ACC112 (cell line): ENCODE measurements around the gene SCGB1A1.

Source experiments
- H2AFZ ChIP-seq: fragments of 200-600 bp; sonication (generic); one replicate; pipeline ENCODE4 v1.6.0; 2017; ENCODE audit warnings: antibody characterized with exemption, low read length; ENCODE audit not compliant: unreplicated experiment
- H3K27ac ChIP-seq: fragments of 200-600 bp; sonication (generic); 2 replicates; pipeline ENCODE4 v1.5.1; 2014; ENCODE audit warnings: low read depth, mild to moderate bottlenecking, antibody characterized with exemption, low read length, moderate library complexity
- H3K27me3 ChIP-seq: fragments of 200-600 bp; sonication (generic); 2 replicates; pipeline ENCODE4 v1.6.1; 2014; ENCODE audit warnings: mild to moderate bottlenecking, antibody characterized with exemption, low read length, moderate library complexity, mixed read lengths; ENCODE audit not compliant: insufficient read depth
- H3K36me3 ChIP-seq: fragments of 200-600 bp; sonication (generic); 2 replicates; pipeline ENCODE4 v1.6.1; 2016; ENCODE audit warnings: mild to moderate bottlenecking, antibody characterized with exemption, low read length, moderate library complexity, mixed read lengths; ENCODE audit not compliant: insufficient read depth
- H3K4me1 ChIP-seq: fragments of 200-600 bp; sonication (generic); one replicate; pipeline ENCODE4 v1.6.1; 2016; ENCODE audit warnings: low read length, mixed read lengths; ENCODE audit not compliant: insufficient read depth, unreplicated experiment, control insufficient read depth
- H3K4me3 ChIP-seq: fragments of 200-600 bp; sonication (generic); 2 replicates; pipeline ENCODE4 v1.5.1; 2014; ENCODE audit warnings: mild to moderate bottlenecking, low read depth, low read length
- H3K79me2 ChIP-seq: fragments of 200-600 bp; sonication (generic); one replicate; pipeline ENCODE4 v1.6.0; 2016; ENCODE audit warnings: low read length; ENCODE audit not compliant: control insufficient read depth, unreplicated experiment, insufficient read depth

Gene SCGB1A1

DNA sequence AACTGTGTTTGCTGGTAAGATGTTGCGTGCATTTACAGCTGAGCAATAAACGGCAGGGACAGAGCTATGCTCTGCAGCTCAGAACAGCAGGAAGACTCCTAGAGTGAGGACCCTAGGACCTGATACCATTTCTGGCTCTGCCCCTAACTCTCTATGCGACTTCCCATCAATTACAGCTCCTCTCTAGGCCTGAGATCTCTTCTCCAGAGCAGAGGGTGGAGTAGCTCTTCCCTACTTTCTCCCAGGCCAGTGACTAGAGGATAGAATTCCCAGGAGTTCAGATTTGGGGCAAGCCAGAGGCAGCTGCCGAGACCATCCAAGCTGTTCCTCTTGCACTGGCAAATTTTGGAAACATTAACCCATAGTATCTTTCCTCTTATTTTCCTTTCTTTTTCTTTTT is 12.8 kb upstream of the SCGB1A1 start:
- Histone ChIP-seq H3K4me1 (peaks cover under 1% of the 10 kb centered on the region), H3K36me3 (no peaks in the 10 kb centered on the region), H3K4me3 (no peak overlapping the region), H3K79me2 (no peaks in the 10 kb centered on the region), H3K27ac (no peak overlapping the region), H2AFZ (no peak overlapping the region), H3K27me3 (no peaks in the 10 kb centered on the region)

DNA sequence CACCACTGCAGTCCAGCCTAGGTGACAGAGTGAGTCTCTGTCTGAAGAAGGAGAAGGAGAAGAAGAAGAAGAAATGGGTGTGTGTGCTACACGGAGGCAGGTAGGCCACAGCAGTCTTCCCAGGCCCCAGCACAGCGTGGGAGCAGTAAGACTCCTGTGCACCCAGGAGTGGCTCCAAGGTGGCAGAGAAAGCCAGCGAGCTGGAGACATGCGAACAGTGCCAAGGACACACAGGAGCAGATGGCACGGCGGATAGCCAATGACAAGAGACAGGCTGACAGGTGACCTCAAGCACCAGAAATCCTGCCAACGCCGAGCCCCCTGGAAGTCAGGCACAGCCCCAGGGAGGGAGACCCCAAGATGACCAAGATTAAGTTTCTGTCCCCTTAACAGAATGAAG is 9.0 kb upstream of the SCGB1A1 start:
- H3K4me3 ChIP-seq = no peak overlapping the region
- no peaks in the 10 kb centered on the region for H3K27me3 ChIP-seq
- H2AFZ ChIP-seq = no peak overlapping the region
- H3K79me2 ChIP-seq = no peaks in the 10 kb centered on the region
- H3K36me3 ChIP-seq = no peaks in the 10 kb centered on the region
- no peaks in the 10 kb centered on the region for H3K4me1 ChIP-seq
- H3K27ac ChIP-seq = no peak overlapping the region

DNA sequence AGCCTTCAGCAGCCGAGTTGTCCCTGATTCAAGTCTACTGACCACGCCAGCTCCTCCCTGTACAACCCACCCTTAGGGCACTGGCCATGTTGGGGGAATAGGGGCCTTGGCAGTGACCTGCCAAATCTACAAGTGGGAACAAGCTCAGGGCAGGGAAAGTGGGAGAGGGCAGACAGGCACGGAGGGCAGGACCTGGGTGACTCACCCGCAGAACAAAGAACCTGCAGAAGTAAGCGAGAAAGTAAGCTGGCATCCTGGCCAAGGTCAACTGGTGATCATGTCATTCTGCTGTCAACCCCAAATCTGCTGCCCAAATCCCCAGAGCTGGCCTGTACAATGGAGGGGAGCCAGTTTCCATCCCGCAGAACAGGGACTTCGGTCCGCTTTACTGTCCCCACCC is 7.9 kb upstream of the SCGB1A1 start:
- Histone ChIP-seq H3K79me2 (no peaks in the 10 kb centered on the region), H3K4me1 (no peaks in the 10 kb centered on the region), H3K36me3 (no peaks in the 10 kb centered on the region), H3K4me3 (no peak overlapping the region), H3K27ac (no peak overlapping the region), H3K27me3 (no peaks in the 10 kb centered on the region), H2AFZ (no peak overlapping the region)

GRCh38 chr11:62411524-62411923 is 7.3 kb upstream of the SCGB1A1 start:
- H3K4me1 ChIP-seq = no peaks in the 10 kb centered on the region
- H3K27me3 ChIP-seq = no peaks in the 10 kb centered on the region
- no peaks in the 10 kb centered on the region for H3K36me3 ChIP-seq
- no peaks in the 10 kb centered on the region for H3K79me2 ChIP-seq
- no peak overlapping the region for H3K4me3 ChIP-seq
- no peak overlapping the region for H3K27ac ChIP-seq
- no peak overlapping the region for H2AFZ ChIP-seq

DNA sequence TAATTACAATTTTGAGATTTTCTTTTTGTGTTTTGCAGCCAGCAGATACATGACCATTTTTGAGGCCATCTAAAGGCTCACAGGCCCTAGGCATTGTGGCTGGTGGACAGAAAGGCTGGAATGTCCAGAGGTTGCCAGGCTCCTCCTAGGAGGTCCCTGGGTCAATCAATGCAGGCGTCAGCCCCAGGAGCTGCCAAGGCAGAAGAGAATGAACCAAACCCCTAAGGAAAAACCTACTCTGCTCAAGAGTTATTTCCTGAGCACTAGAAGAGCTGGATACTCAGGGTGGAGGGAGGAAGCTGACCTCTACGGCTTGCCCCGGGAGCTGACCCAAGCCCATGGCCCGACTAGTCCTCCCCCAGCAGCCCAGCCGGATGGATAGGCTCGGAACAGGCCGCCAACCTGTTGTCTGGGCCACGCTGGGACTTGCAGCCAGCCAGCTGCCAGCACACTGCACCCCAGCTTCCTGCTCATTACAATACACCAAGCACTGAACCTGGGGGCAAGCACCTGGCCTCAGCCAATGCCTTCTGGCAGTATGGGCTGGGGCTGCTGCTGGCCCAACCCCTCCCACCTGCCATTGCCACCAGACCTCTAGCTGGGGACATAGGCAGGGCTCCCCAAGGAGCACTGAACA is 5.7 kb upstream of the SCGB1A1 start:
- no peak overlapping the region for H3K27ac ChIP-seq
- no peaks in the 10 kb centered on the region for H3K36me3 ChIP-seq
- no peak overlapping the region for H2AFZ ChIP-seq
- no peaks in the 10 kb centered on the region for H3K4me1 ChIP-seq
- no peak overlapping the region for H3K4me3 ChIP-seq
- no peaks in the 10 kb centered on the region for H3K79me2 ChIP-seq
- no peaks in the 10 kb centered on the region for H3K27me3 ChIP-seq

DNA sequence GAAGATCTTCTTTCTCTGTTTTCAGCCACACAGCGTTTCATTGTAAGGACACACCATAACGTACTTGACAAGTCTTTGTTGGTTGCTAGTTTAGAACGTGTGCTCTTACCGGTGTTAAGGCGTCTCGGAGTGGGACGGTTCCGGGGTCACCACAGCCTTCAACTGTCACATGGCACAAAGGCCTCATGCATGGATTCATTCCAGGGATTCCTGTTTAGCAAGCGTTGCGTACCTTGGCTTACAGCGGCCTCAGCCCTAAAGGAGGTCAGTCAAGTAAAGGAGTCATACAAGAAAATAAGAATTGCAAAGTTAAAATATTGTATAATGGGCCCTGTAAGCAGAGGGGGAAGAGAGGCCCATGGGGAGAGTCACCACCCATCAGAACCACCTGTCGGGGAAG is 2.2 kb upstream of the SCGB1A1 start:
- Histone ChIP-seq H2AFZ (no peak overlapping the region), H3K36me3 (no peaks in the 10 kb centered on the region), H3K4me1 (no peaks in the 10 kb centered on the region), H3K27me3 (no peaks in the 10 kb centered on the region), H3K27ac (no peak overlapping the region), H3K4me3 (no peak overlapping the region), H3K79me2 (no peaks in the 10 kb centered on the region)

- no peak overlapping the region for H3K4me3 ChIP-seq
- H2AFZ ChIP-seq = no peak overlapping the region
- no peaks in the 10 kb centered on the region for H3K36me3 ChIP-seq
- H3K27me3 ChIP-seq = no peaks in the 10 kb centered on the region
- H3K27ac ChIP-seq = no peak overlapping the region
- H3K79me2 ChIP-seq = no peaks in the 10 kb centered on the region
- H3K4me1 ChIP-seq = no peaks in the 10 kb centered on the region
Measured at GRCh38 chr11:62418136-62418535, 697 bp upstream of the SCGB1A1 start.

- no peaks in the 10 kb centered on the region for H3K79me2 ChIP-seq
- no peak overlapping the region for H2AFZ ChIP-seq
- no peak overlapping the region for H3K27ac ChIP-seq
- no peaks in the 10 kb centered on the region for H3K27me3 ChIP-seq
- no peaks in the 10 kb centered on the region for H3K4me1 ChIP-seq
- H3K4me3 ChIP-seq = no peak overlapping the region
- no peaks in the 10 kb centered on the region for H3K36me3 ChIP-seq
Measured at GRCh38 chr11:62419314-62419929, 589 bp downstream of the SCGB1A1 start.

DNA sequence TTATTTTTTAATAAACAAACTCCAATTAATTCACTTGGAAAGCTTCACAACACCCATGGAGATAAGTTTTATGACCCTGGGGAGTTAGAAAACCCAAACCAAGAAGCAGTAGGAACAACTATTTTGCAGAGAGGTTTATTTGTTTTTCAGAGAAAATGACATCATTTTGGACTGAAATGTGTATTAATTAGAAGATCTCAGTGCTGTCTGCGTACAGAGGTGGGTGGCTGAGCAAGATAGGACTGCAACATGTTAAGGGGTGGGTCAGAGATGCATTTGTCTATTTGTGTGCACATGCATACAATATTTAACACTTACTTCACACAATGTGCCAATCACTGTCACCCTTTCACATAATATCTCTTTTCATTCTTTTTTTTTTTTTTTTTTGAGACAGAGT is 1.1 kb downstream of the SCGB1A1 start:
- Histone ChIP-seq H3K4me3 (no peak overlapping the region), H3K79me2 (no peaks in the 10 kb centered on the region), H3K27ac (no peak overlapping the region), H3K27me3 (no peaks in the 10 kb centered on the region), H3K36me3 (no peaks in the 10 kb centered on the region), H3K4me1 (no peaks in the 10 kb centered on the region), H2AFZ (no peak overlapping the region)

DNA sequence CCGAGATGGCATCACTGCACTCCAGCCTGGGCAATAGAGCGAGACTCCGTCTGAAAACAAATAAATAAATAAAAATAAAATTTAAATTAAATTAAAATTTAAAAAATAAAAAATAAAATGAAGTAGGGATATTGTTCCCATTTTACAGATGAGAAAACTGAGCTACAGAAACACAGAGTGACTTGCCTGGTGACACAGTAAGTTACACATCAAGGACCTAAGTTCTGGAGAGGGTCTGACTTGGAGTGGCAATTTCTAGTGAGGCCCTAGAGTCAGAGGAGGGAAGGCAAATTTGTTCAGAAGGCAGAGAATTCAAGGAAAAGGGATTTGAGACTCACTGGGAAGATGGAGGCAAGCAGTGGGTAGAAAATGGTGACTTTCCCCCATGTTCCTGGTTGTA is 2.0 kb downstream of the SCGB1A1 start:
- no peaks in the 10 kb centered on the region for H3K27me3 ChIP-seq
- no peaks in the 10 kb centered on the region for H3K4me1 ChIP-seq
- H3K79me2 ChIP-seq = no peaks in the 10 kb centered on the region
- no peak overlapping the region for H3K4me3 ChIP-seq
- no peak overlapping the region for H3K27ac ChIP-seq
- no peaks in the 10 kb centered on the region for H3K36me3 ChIP-seq
- no peak overlapping the region for H2AFZ ChIP-seq

- H2AFZ ChIP-seq = no peak overlapping the region
- H3K4me1 ChIP-seq = peaks cover 7% of the 10 kb centered on the region
- H3K79me2 ChIP-seq = no peaks in the 10 kb centered on the region
- H3K27ac ChIP-seq = no peak overlapping the region
- no peak overlapping the region for H3K4me3 ChIP-seq
- no peaks in the 10 kb centered on the region for H3K36me3 ChIP-seq
- no peaks in the 10 kb centered on the region for H3K27me3 ChIP-seq
Measured at GRCh38 chr11:62421996-62422395, 3.2 kb downstream of the SCGB1A1 start.
